Adrenal gland (tissue), 5 donors: ENCODE measurements around the gene ANKRD6.

ENCODE experiments used
- POLR2A ChIP-seq, 2 donors: fragments of 450-650 bp; IDR thresholded peaks; one replicate each; pipeline ENCODE4 v1.6.1; 2017; ENCODE audit warnings: antibody characterized with exemption in 2 of 2, mild to moderate bottlenecking in 2 of 2, moderate library complexity in 1 of 2
- TF ChIP-seq, protein P1 (sequence below), 6 experiments: fragments of 450-650 bp in 4 of 6; fragments of 200-600 bp in 2 of 6; sonication (generic) in 1 of 6; IDR thresholded peaks; 1 replicate in 5 of 6; 2 replicates in 1 of 6; pipeline versions ENCODE4 v1.5.1 to v1.8.0; 2016 to 2021; ENCODE audit warnings: antibody characterized with exemption in 6 of 6, mild to moderate bottlenecking in 2 of 6, moderate library complexity in 1 of 6
- donor health status: DM: no; HTN: no; CAD: no.

GRCh38 chr6:89679215-89680120 is 246.5 kb downstream of the ANKRD6 start:
- TF ChIP-seq, protein P1, sequence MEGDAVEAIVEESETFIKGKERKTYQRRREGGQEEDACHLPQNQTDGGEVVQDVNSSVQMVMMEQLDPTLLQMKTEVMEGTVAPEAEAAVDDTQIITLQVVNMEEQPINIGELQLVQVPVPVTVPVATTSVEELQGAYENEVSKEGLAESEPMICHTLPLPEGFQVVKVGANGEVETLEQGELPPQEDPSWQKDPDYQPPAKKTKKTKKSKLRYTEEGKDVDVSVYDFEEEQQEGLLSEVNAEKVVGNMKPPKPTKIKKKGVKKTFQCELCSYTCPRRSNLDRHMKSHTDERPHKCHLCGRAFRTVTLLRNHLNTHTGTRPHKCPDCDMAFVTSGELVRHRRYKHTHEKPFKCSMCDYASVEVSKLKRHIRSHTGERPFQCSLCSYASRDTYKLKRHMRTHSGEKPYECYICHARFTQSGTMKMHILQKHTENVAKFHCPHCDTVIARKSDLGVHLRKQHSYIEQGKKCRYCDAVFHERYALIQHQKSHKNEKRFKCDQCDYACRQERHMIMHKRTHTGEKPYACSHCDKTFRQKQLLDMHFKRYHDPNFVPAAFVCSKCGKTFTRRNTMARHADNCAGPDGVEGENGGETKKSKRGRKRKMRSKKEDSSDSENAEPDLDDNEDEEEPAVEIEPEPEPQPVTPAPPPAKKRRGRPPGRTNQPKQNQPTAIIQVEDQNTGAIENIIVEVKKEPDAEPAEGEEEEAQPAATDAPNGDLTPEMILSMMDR (IDR thresholded peaks at IDR 0.05), result no peak
- TF ChIP-seq POLR2A (IDR thresholded peaks at IDR 0.05), result no peak
